PC-3 (cell line): ENCODE measurements around the gene YJEFN3. TPM values are rescaled to one million over a fixed set of nuclear protein-coding genes. Genes with fewer than 3 reads are reported as not detected.
A peak's percentile ranks its signal among the peaks of the same experiment; 100 is the strongest.

Source experiments
- ATAC-seq: fragments of 200-7000 bp; cut with Tn5 transposase; 2 replicates; pipeline ENCODE4 v1.9.1; 2020; ENCODE audit warnings: mild to moderate bottlenecking, moderate library complexity
- BruUV-seq: library from RNA; stranded (reverse); fragments of 400-500 nt; replicated peaks from 2 replicates; lab custom pipeline; 2021; lab: Mats Ljungman, UMichigan
- CTCF ChIA-PET: fragments of 300-600 bp; sonication (Branson Sonifier 250); formaldehyde crosslinking; loops from one replicate; lab custom pipeline; 2022; ENCODE audit warnings: antibody characterized with exemption; lab: Charles Lee
- POLR2A ChIA-PET: fragments of 300-600 bp; sonication (Branson Sonifier 250); formaldehyde crosslinking; loops from one replicate; lab custom pipeline; 2022; ENCODE audit warnings: antibody characterized with exemption; ENCODE audit not compliant: unreplicated experiment; lab: Charles Lee
- DNase-seq: peaks from one replicate; pipeline ENCODE4 v3.0.0-alpha.2; 2015
- H2AFZ ChIP-seq: fragments of 300-600 bp; sonication (generic); 2 replicates; pipeline ENCODE4 v1.6.0; 2016; ENCODE audit warnings: antibody characterized with exemption, low read length
- H3F3A ChIP-seq: fragments of 300-600 bp; sonication (generic); one replicate; pipeline ENCODE4 v1.6.0; 2017; ENCODE audit warnings: antibody characterized with exemption, low read length, control low read depth, mild to moderate bottlenecking; ENCODE audit not compliant: unreplicated experiment
- H3K27ac ChIP-seq: fragments of 300-600 bp; sonication (generic); 2 replicates; pipeline ENCODE4 v1.5.1; 2016; ENCODE audit warnings: mild to moderate bottlenecking, low read length
- H3K27me3 ChIP-seq: fragments of 300-600 bp; sonication (generic); 2 replicates; pipeline ENCODE4 v1.6.1; 2016; ENCODE audit warnings: low read length, mixed read lengths
- H3K36me3 ChIP-seq: fragments of 300-600 bp; sonication (generic); 2 replicates; pipeline ENCODE4 v1.6.1; 2016; ENCODE audit warnings: low read depth, mixed run types, low read length, mixed read lengths
- H3K4me1 ChIP-seq: fragments of 300-600 bp; sonication (generic); 2 replicates; pipeline ENCODE4 v1.5.1; 2016; ENCODE audit warnings: low read length; ENCODE audit not compliant: insufficient read depth
- H3K4me2 ChIP-seq: fragments of 300-600 bp; sonication (generic); 2 replicates; pipeline ENCODE4 v1.6.0; 2016; ENCODE audit warnings: low read length
- H3K4me3 ChIP-seq: fragments of 300-600 bp; sonication (generic); 2 replicates; pipeline ENCODE4 v1.5.1; 2016; ENCODE audit warnings: mild to moderate bottlenecking, low read length, mixed read lengths
- H3K79me2 ChIP-seq: fragments of 300-600 bp; sonication (generic); 2 replicates; pipeline ENCODE4 v1.6.1; 2017; ENCODE audit warnings: low read length, mixed read lengths
- H3K9ac ChIP-seq: fragments of 300-600 bp; sonication (generic); 2 replicates; pipeline ENCODE4 v1.6.0; 2016; ENCODE audit warnings: mild to moderate bottlenecking, low read length
- H3K9me2 ChIP-seq: fragments of 300-600 bp; sonication (generic); replicated peaks from 2 replicates; pipeline ENCODE4 v1.6.1; 2016; ENCODE audit warnings: mixed run types, low read length, mixed read lengths
- H3K9me3 ChIP-seq: fragments of 300-600 bp; sonication (generic); 2 replicates; pipeline ENCODE4 v1.6.1; 2016; ENCODE audit warnings: low read length, mixed read lengths
- H4K20me1 ChIP-seq: fragments of 300-600 bp; sonication (generic); 2 replicates; pipeline ENCODE4 v1.6.1; 2016; ENCODE audit warnings: low read length, mixed read lengths
- CTCF ChIP-seq: fragments of 300-600 bp; sonication (generic); conservative IDR thresholded peaks from 2 replicates; pipeline ENCODE4 v1.5.1; 2017; ENCODE audit warnings: antibody characterized with exemption, low read depth, mild to moderate bottlenecking, low read length
- EZH2 ChIP-seq: fragments of 300-600 bp; sonication (generic); IDR thresholded peaks from one replicate; pipeline ENCODE4 v1.6.1; 2017; ENCODE audit warnings: antibody characterized with exemption, mild to moderate bottlenecking, low read length; ENCODE audit not compliant: unreplicated experiment
- EZH2phosphoT487 ChIP-seq: fragments of 300-600 bp; sonication (generic); IDR thresholded peaks from 2 replicates; pipeline ENCODE4 v1.6.1; 2018; ENCODE audit warnings: mild to moderate bottlenecking, antibody characterized with exemption, low read length, borderline replicate concordance
- intact Hi-C: fragments of 100-400 bp; cut with micrococcal nuclease; formaldehyde crosslinking; loops from 2 replicates; pipeline ENCODE4 v1.9.0; 2023
- total RNA-seq: library from RNA; depleted of rRNA; stranded (reverse); fragments of >200 nt; gene quantifications from 2 replicates; pipeline ENCODE4 v1.2.3, GENCODE V29; 2014

YJEFN3 gene
- total RNA-seq, 1 experiment from 2014 or later, result 8.1 TPM

- ChIA-PET POLR2A (no interaction called here), CTCF (no interaction called here)
- Histone ChIP-seq H4K20me1 (no peaks in the 10 kb centered on the region), H3K9me3 (no peaks in the 10 kb centered on the region), H3K9me2 (no peaks in the 10 kb centered on the region), H3K9ac (no peak overlapping the region), H3F3A (no peaks in the 10 kb centered on the region), H3K27me3 (no peaks in the 10 kb centered on the region), H3K4me1 (peaks cover 4% of the 10 kb centered on the region; the same call in 1 of the 2 replicates), H3K79me2 (no peaks in the 10 kb centered on the region), H3K36me3 (no peaks in the 10 kb centered on the region), H3K4me3 (no peak overlapping the region), H3K4me2 (no peak overlapping the region), H2AFZ (no peak overlapping the region), H3K27ac (no peak overlapping the region)
- intact Hi-C loops, result loop anchor here (10.0 kb wide), 1 partner anchor 419 kb away; no protein-coding TSS in a partner anchor
- TF ChIP-seq EZH2phosphoT487 (no peak), CTCF (no peak), EZH2 (no peak)
- no peak for ATAC-seq
- BruUV-seq, result no TSS peak
- DNase-seq, result no peak
Measured at GRCh38 chr19:19535311-19536191, 6.8 kb downstream of the YJEFN3 start.

- peak; percentile 19 for DNase-seq
- Histone ChIP-seq H3K27ac (no peak overlapping the region), H3K4me2 (peak overlapping the region; percentile 79), H3F3A (no peaks in the 10 kb centered on the region), H4K20me1 (no peaks in the 10 kb centered on the region), H3K4me1 (peaks cover 9% of the 10 kb centered on the region; the same call in 1 of the 2 replicates), H3K9me3 (no peaks in the 10 kb centered on the region), H2AFZ (no peak overlapping the region), H3K9ac (no peak overlapping the region), H3K4me3 (peak overlapping the region; percentile 59; the same call in 1 of the 2 replicates), H3K27me3 (no peaks in the 10 kb centered on the region), H3K36me3 (no peaks in the 10 kb centered on the region), H3K9me2 (no peaks in the 10 kb centered on the region), H3K79me2 (no peaks in the 10 kb centered on the region)
- BruUV-seq, result no TSS peak
- POLR2A ChIA-PET, result no interaction called here
- no peak for ATAC-seq
- CTCF ChIA-PET, result no interaction called here
- TF ChIP-seq CTCF (no peak), EZH2 (no peak), EZH2phosphoT487 (no peak)
- intact Hi-C loops, result loop anchor here (10.0 kb wide), 1 partner anchor 417 kb away; no protein-coding TSS in a partner anchor
Measured at GRCh38 chr19:19537075-19538048, 8.7 kb downstream of the YJEFN3 start.
